Fibroblast of peridontal ligament (primary cell): ENCODE data around the gene PEX7.
"Not testable (repeated sequence)": the region's sequence is repeated elsewhere in the genome, so short reads cannot be mapped to it uniquely, and the experiment has no call there.

Experiments
- DNase-seq: peaks from one replicate; pipeline ENCODE4 v3.0.0-alpha.2; 2010; ENCODE audit errors: extremely low read depth

Gene PEX7

GRCh38 chr6:136840276-136841001 is 18.0 kb downstream of the PEX7 start:
- no peak for DNase-seq

GRCh38 chr6:136843210-136843609 is 20.8 kb downstream of the PEX7 start:
- DNase-seq: no peak

- DNase-seq: peak; percentile 80
These were observed 23.7 kb downstream of the PEX7 start for GRCh38 chr6:136846046-136846445.

- DNase-seq: not testable (repeated sequence)
These were observed 24.1 kb downstream of the PEX7 start for GRCh38 chr6:136846477-136846876.

GRCh38 chr6:136849979-136850563 is 27.7 kb downstream of the PEX7 start:
- not testable (repeated sequence) for DNase-seq

GRCh38 chr6:136859430-136859829 is 37.0 kb downstream of the PEX7 start:
- no peak for DNase-seq

GRCh38 chr6:136860043-136860442 is 37.7 kb downstream of the PEX7 start:
- DNase-seq: no peak

- DNase-seq: no peak
These were observed 40.3 kb downstream of the PEX7 start for GRCh38 chr6:136862662-136863061.

- no peak for DNase-seq
These were observed 41.4 kb downstream of the PEX7 start for GRCh38 chr6:136863752-136864151.

GRCh38 chr6:136864676-136865075 is 42.3 kb downstream of the PEX7 start:
- DNase-seq: no peak

- peak; percentile 33 for DNase-seq
These were observed 44.6 kb downstream of the PEX7 start for GRCh38 chr6:136866872-136867416.

- no peak for DNase-seq
These were observed 47.1 kb downstream of the PEX7 start for GRCh38 chr6:136869451-136869850.

- DNase-seq: peak; percentile 22
These were observed 51.4 kb downstream of the PEX7 start for GRCh38 chr6:136873748-136874147.

- DNase-seq: not testable (repeated sequence)
These were observed 54.1 kb downstream of the PEX7 start for GRCh38 chr6:136876469-136876868.

- no peak for DNase-seq
These were observed 58.5 kb downstream of the PEX7 start for GRCh38 chr6:136880748-136881460.

- DNase-seq: no peak
These were observed 63.7 kb downstream of the PEX7 start for GRCh38 chr6:136886091-136886490.

GRCh38 chr6:136887953-136888352 is 65.6 kb downstream of the PEX7 start:
- no peak for DNase-seq

GRCh38 chr6:136889271-136890193 is 67.1 kb downstream of the PEX7 start:
- no peak for DNase-seq

- DNase-seq: no peak
These were observed 67.9 kb downstream of the PEX7 start for GRCh38 chr6:136890194-136890839.

GRCh38 chr6:136890986-136891385 is 68.6 kb downstream of the PEX7 start:
- peak; percentile 4 for DNase-seq

- no peak for DNase-seq
These were observed 70.8 kb downstream of the PEX7 start for GRCh38 chr6:136893187-136893586.
